ENCODE results near the gene NRDC.

NRDC gene

GRCh38 chr1:51856745-51857144, 21.8 kb downstream of the NRDC start:
- Histone ChIP-seq H3K4me2 (ENCODE audit: low read length) (no peak overlapping the region), H3K9me3 (ENCODE audit: control insufficient read depth, insufficient read depth, low read length) (no peaks in the 10 kb centered on the region), H3K36me3 (ENCODE audit: control insufficient read depth, low read length) (peaks cover 7% of the 10 kb centered on the region; the same call in 1 of the 2 replicates), H3K79me2 (ENCODE audit: control insufficient read depth, low read length) (peaks cover 47% of the 10 kb centered on the region), H3K9me2 (replicated peaks; ENCODE audit: control insufficient read depth, low read length) (no peaks in the 10 kb centered on the region), H3K4me3 (ENCODE audit: low read length) (no peak overlapping the region), H3F3A (ENCODE audit: control insufficient read depth, insufficient read depth) (no peaks in the 10 kb centered on the region), H3K4me1 (ENCODE audit: control insufficient read depth, low read length) (no peaks in the 10 kb centered on the region), H3K27me3 (ENCODE audit: control insufficient read depth, low read length) (no peaks in the 10 kb centered on the region), H3K27ac (ENCODE audit: low read depth, low read length) (no peak overlapping the region), H4K20me1 (ENCODE audit: control insufficient read depth, insufficient read depth, low read depth, low read length) (peaks cover 5% of the 10 kb centered on the region)
- TF ChIP-seq CTCF (IDR thresholded peaks at IDR 0.05; ENCODE audit: low read depth, low read length, poor library complexity, severe bottlenecking) (no peak), EZH2phosphoT487 (IDR thresholded peaks at IDR 0.05; ENCODE audit: borderline replicate concordance, low read length) (no peak)

- H3K4me3 ChIP-seq (ENCODE audit: low read length): no peak overlapping the region
- H3K79me2 ChIP-seq (ENCODE audit: control insufficient read depth, low read length): peaks cover 45% of the 10 kb centered on the region
- no peaks in the 10 kb centered on the region for H3K9me3 ChIP-seq (ENCODE audit: control insufficient read depth, insufficient read depth, low read length)
- 0 out of 2 replicates have a peak, but pooled peaks cover 6% of the 10 kb centered on the region for H3K36me3 ChIP-seq (ENCODE audit: control insufficient read depth, low read length)
- no peaks in the 10 kb centered on the region for H3K4me1 ChIP-seq (ENCODE audit: control insufficient read depth, low read length)
- H3K27ac ChIP-seq (ENCODE audit: low read depth, low read length): no peak overlapping the region
- H3F3A ChIP-seq (ENCODE audit: control insufficient read depth, insufficient read depth): no peaks in the 10 kb centered on the region
- peaks cover 4% of the 10 kb centered on the region for H4K20me1 ChIP-seq (ENCODE audit: control insufficient read depth, insufficient read depth, low read depth, low read length)
- H3K27me3 ChIP-seq (ENCODE audit: control insufficient read depth, low read length): no peaks in the 10 kb centered on the region
- TF ChIP-seq EZH2phosphoT487 (IDR thresholded peaks at IDR 0.05; ENCODE audit: borderline replicate concordance, low read length) (no peak), CTCF (IDR thresholded peaks at IDR 0.05; ENCODE audit: low read depth, low read length, poor library complexity, severe bottlenecking) (no peak)
- no peaks in the 10 kb centered on the region for H3K9me2 ChIP-seq (replicated peaks; ENCODE audit: control insufficient read depth, low read length)
- H3K4me2 ChIP-seq (ENCODE audit: low read length): no peak overlapping the region
These were observed 22.9 kb downstream of the NRDC start for GRCh38 chr1:51855624-51856023.

GRCh38 chr1:51853360-51853759, 25.2 kb downstream of the NRDC start:
- Histone ChIP-seq H3F3A (ENCODE audit: control insufficient read depth, insufficient read depth) (no peaks in the 10 kb centered on the region), H3K9me3 (ENCODE audit: control insufficient read depth, insufficient read depth, low read length) (no peaks in the 10 kb centered on the region), H3K4me1 (ENCODE audit: control insufficient read depth, low read length) (no peaks in the 10 kb centered on the region), H3K27ac (ENCODE audit: low read depth, low read length) (no peak overlapping the region), H3K9me2 (replicated peaks; ENCODE audit: control insufficient read depth, low read length) (no peaks in the 10 kb centered on the region), H3K27me3 (ENCODE audit: control insufficient read depth, low read length) (no peaks in the 10 kb centered on the region), H3K36me3 (ENCODE audit: control insufficient read depth, low read length) (0 out of 2 replicates have a peak, but pooled peaks cover 6% of the 10 kb centered on the region), H4K20me1 (ENCODE audit: control insufficient read depth, insufficient read depth, low read depth, low read length) (peaks cover 4% of the 10 kb centered on the region), H3K79me2 (ENCODE audit: control insufficient read depth, low read length) (peaks cover 32% of the 10 kb centered on the region), H3K4me3 (ENCODE audit: low read length) (no peak overlapping the region), H3K4me2 (ENCODE audit: low read length) (no peak overlapping the region)
- no peak for TF ChIP-seq CTCF (IDR thresholded peaks at IDR 0.05; ENCODE audit: low read depth, low read length, poor library complexity, severe bottlenecking)
- TF ChIP-seq EZH2phosphoT487 (IDR thresholded peaks at IDR 0.05; ENCODE audit: borderline replicate concordance, low read length): no peak

Data from DOHH2 (cell line).